Effector memory CD4-positive, alpha-beta T cell (primary cell): ENCODE results near the gene POLR3E.

Experiments
- DNase-seq, 3 donors: peaks; one replicate each; pipeline ENCODE4 v3.0.0-alpha.2; 2020
- H3K27ac ChIP-seq: 2 replicates; pipeline ENCODE4 v1.7.0; 2013; ENCODE audit warnings: mild to moderate bottlenecking, low read length, moderate library complexity; ENCODE audit not compliant: insufficient read depth, poor library complexity, severe bottlenecking
- H3K27me3 ChIP-seq: replicated peaks from 2 replicates; pipeline ENCODE4 v1.7.0; 2013; ENCODE audit warnings: mild to moderate bottlenecking, low read length; ENCODE audit not compliant: insufficient read depth, control insufficient read depth, poor library complexity, severe bottlenecking
- H3K36me3 ChIP-seq: 2 replicates; pipeline ENCODE4 v1.7.0; 2013; ENCODE audit warnings: mild to moderate bottlenecking, low read length, moderate library complexity; ENCODE audit not compliant: control insufficient read depth, insufficient read depth
- H3K4me1 ChIP-seq: 2 replicates; pipeline ENCODE4 v1.7.0; 2013; ENCODE audit warnings: low read length, mild to moderate bottlenecking; ENCODE audit not compliant: control insufficient read depth, insufficient read depth, poor library complexity, severe bottlenecking
- H3K4me3 ChIP-seq: 2 replicates; pipeline ENCODE4 v1.7.0; 2013; ENCODE audit warnings: low read length, low read depth, mild to moderate bottlenecking; ENCODE audit not compliant: insufficient read depth, poor library complexity, severe bottlenecking
- H3K9me3 ChIP-seq: 2 replicates; pipeline ENCODE4 v1.7.0; 2013; ENCODE audit warnings: mild to moderate bottlenecking, low read length, moderate library complexity; ENCODE audit not compliant: control insufficient read depth

POLR3E gene

GRCh38 chr16:22302776-22303363, 5.7 kb downstream of the POLR3E start:
- H3K36me3 ChIP-seq, result peaks cover 55% of the 10 kb centered on the region
- H3K4me1 ChIP-seq, result peaks cover 14% of the 10 kb centered on the region
- no peaks in the 10 kb centered on the region for H3K27me3 ChIP-seq
- no peak for DNase-seq
- no peak overlapping the region for H3K4me3 ChIP-seq
- no peaks in the 10 kb centered on the region for H3K9me3 ChIP-seq
- H3K27ac ChIP-seq, result no peak overlapping the region

GRCh38 chr16:22304411-22304810, 7.2 kb downstream of the POLR3E start:
- H3K9me3 ChIP-seq, result no peaks in the 10 kb centered on the region
- H3K27me3 ChIP-seq, result no peaks in the 10 kb centered on the region
- peaks cover 71% of the 10 kb centered on the region for H3K36me3 ChIP-seq
- DNase-seq, result no peak
- H3K4me3 ChIP-seq, result no peak overlapping the region
- no peak overlapping the region for H3K27ac ChIP-seq
- peaks cover 4% of the 10 kb centered on the region for H3K4me1 ChIP-seq

GRCh38 chr16:22306788-22307187, 9.6 kb downstream of the POLR3E start:
- Histone ChIP-seq H3K4me1 (no peaks in the 10 kb centered on the region), H3K27me3 (no peaks in the 10 kb centered on the region), H3K4me3 (no peak overlapping the region), H3K27ac (no peak overlapping the region), H3K36me3 (peaks cover 80% of the 10 kb centered on the region), H3K9me3 (no peaks in the 10 kb centered on the region)
- DNase-seq, result no peak

- peaks cover 83% of the 10 kb centered on the region for H3K36me3 ChIP-seq
Observed at GRCh38 chr16:22307838-22308237, 10.6 kb downstream of the POLR3E start.

GRCh38 chr16:22308824-22309520, 11.8 kb downstream of the POLR3E start:
- H3K4me1 ChIP-seq, result no peaks in the 10 kb centered on the region
- H3K4me3 ChIP-seq, result no peak overlapping the region
- no peak for DNase-seq
- H3K27ac ChIP-seq, result no peak overlapping the region
- H3K27me3 ChIP-seq, result no peaks in the 10 kb centered on the region
- H3K36me3 ChIP-seq, result peaks cover 82% of the 10 kb centered on the region
- no peaks in the 10 kb centered on the region for H3K9me3 ChIP-seq

More at GRCh38 chr16:22307838-22308237, 10.6 kb downstream of the POLR3E start:
- no peak overlapping the region for H3K27ac ChIP-seq
- DNase-seq, result no peak
- no peak overlapping the region for H3K4me3 ChIP-seq
- no peaks in the 10 kb centered on the region for H3K27me3 ChIP-seq
- no peaks in the 10 kb centered on the region for H3K9me3 ChIP-seq
- H3K4me1 ChIP-seq, result no peaks in the 10 kb centered on the region

- no peak for DNase-seq
- Histone ChIP-seq H3K36me3 (peaks cover 82% of the 10 kb centered on the region), H3K9me3 (no peaks in the 10 kb centered on the region), H3K4me3 (no peak overlapping the region), H3K27ac (no peak overlapping the region), H3K27me3 (no peaks in the 10 kb centered on the region), H3K4me1 (no peaks in the 10 kb centered on the region)
Observed at GRCh38 chr16:22311520-22311919, 14.3 kb downstream of the POLR3E start.

- no peak overlapping the region for H3K27ac ChIP-seq
- H3K4me3 ChIP-seq, result no peak overlapping the region
- H3K9me3 ChIP-seq, result no peaks in the 10 kb centered on the region
- H3K36me3 ChIP-seq, result peaks cover 78% of the 10 kb centered on the region
- H3K27me3 ChIP-seq, result no peaks in the 10 kb centered on the region
- no peaks in the 10 kb centered on the region for H3K4me1 ChIP-seq
- DNase-seq, result no peak
Observed at GRCh38 chr16:22312897-22313781, 15.9 kb downstream of the POLR3E start.

GRCh38 chr16:22313876-22314470, 16.8 kb downstream of the POLR3E start:
- Histone ChIP-seq H3K27me3 (no peaks in the 10 kb centered on the region), H3K4me3 (no peak overlapping the region), H3K4me1 (no peaks in the 10 kb centered on the region), H3K9me3 (no peaks in the 10 kb centered on the region), H3K27ac (no peak overlapping the region), H3K36me3 (peaks cover 78% of the 10 kb centered on the region)
- DNase-seq, result no peak

GRCh38 chr16:22314661-22315626, 17.7 kb downstream of the POLR3E start:
- Histone ChIP-seq H3K36me3 (peaks cover 75% of the 10 kb centered on the region), H3K27me3 (no peaks in the 10 kb centered on the region), H3K4me1 (no peaks in the 10 kb centered on the region), H3K4me3 (no peak overlapping the region), H3K27ac (no peak overlapping the region), H3K9me3 (no peaks in the 10 kb centered on the region)
- no peak for DNase-seq
